ENCODE data around the gene EXOC4.

DNA sequence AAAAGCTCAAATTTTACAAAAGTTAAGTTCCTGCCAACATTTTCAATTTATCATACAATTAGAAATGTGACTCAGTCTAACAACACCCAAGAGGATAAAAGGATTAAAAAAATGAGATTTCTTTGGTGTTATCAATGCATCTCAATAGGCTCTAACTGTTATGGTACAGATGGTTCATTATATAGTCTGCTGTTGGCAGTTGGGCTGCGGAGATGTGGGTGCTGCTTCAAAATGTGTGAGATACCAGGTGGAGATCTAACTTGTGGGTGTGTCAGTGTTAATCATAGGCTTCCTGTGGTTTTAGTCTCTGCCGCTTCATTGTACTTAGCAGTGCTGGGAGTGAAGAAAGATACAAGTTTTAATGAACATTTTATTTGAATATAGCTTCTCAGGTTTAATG lies 231.2 kb downstream of the EXOC4 start:
- TF ChIP-seq, protein P1, sequence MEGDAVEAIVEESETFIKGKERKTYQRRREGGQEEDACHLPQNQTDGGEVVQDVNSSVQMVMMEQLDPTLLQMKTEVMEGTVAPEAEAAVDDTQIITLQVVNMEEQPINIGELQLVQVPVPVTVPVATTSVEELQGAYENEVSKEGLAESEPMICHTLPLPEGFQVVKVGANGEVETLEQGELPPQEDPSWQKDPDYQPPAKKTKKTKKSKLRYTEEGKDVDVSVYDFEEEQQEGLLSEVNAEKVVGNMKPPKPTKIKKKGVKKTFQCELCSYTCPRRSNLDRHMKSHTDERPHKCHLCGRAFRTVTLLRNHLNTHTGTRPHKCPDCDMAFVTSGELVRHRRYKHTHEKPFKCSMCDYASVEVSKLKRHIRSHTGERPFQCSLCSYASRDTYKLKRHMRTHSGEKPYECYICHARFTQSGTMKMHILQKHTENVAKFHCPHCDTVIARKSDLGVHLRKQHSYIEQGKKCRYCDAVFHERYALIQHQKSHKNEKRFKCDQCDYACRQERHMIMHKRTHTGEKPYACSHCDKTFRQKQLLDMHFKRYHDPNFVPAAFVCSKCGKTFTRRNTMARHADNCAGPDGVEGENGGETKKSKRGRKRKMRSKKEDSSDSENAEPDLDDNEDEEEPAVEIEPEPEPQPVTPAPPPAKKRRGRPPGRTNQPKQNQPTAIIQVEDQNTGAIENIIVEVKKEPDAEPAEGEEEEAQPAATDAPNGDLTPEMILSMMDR (IDR thresholded peaks at IDR 0.05) = no peak
- TF ChIP-seq POLR2A (IDR thresholded peaks at IDR 0.05) (no peak), EP300 (IDR thresholded peaks at IDR 0.05) (no peak)

Measured in ovary (tissue), 3 donors.